Mucosa of descending colon (tissue), 3 donors: ENCODE data around the gene ELL. TPM values are rescaled to one million over a fixed set of nuclear protein-coding genes. Genes with fewer than 3 reads are reported as not detected.
"Not testable (repeated sequence)": the region's sequence is repeated elsewhere in the genome, so short reads cannot be mapped to it uniquely, and the experiment has no call there.

Source experiments
- ATAC-seq: fragments of 200-7000 bp; cut with Tn5 transposase; one replicate; pipeline ENCODE4 v1.9.1; 2020; ENCODE audit warnings: mild to moderate bottlenecking, moderate library complexity
- DNase-seq, 3 donors: peaks; one replicate each; pipeline ENCODE4 v3.0.0-alpha.2; 2020
- H3K36me3 ChIP-seq: fragments of 200-600 bp; one replicate; pipeline ENCODE4 v1.8.0; 2021; ENCODE audit warnings: low read depth, mild to moderate bottlenecking
- H3K4me1 ChIP-seq: fragments of 200-600 bp; one replicate; pipeline ENCODE4 v1.8.0; 2021; ENCODE audit warnings: low read depth, mild to moderate bottlenecking
- H3K4me3 ChIP-seq: fragments of 200-600 bp; one replicate; pipeline ENCODE4 v1.8.0; 2021; ENCODE audit warnings: mild to moderate bottlenecking
- H3K9me3 ChIP-seq: fragments of 200-600 bp; one replicate; pipeline ENCODE4 v1.8.0; 2021; ENCODE audit warnings: mild to moderate bottlenecking
- CTCF ChIP-seq: fragments of 200-600 bp; IDR thresholded peaks from one replicate; pipeline ENCODE4 v1.8.0; 2022; ENCODE audit warnings: antibody characterized with exemption, mild to moderate bottlenecking
- intact Hi-C, 2 donors: fragments of 100-400 bp; cut with DNase I in 1 of 2; cut with micrococcal nuclease in 1 of 2; formaldehyde crosslinking; loops; one replicate each; pipeline versions ENCODE4 v1.11.0 to v1.11.1; 2022; cut with DNase I, micrococcal nuclease
- total RNA-seq, 3 donors: library from RNA; stranded (reverse); fragmentation: NEBNext Ultra II Directional in 2 of 3; extraction: Animal tissue kit (Norgen Biotek cat#: 25700) in 2 of 3; gene quantifications; one replicate each; pipeline versions ENCODE4 v1.2.1 to v1.2.4, GENCODE V29; 2021 to 2023
- donor health status: DM: no; HTN: no; CAD: no; lungs with moderate emphysema.
- donor health status: DM: no; HTN: no; CAD: no.
- donor health status: DM: no; HTN: yes; CAD: no.

ELL gene
- total RNA-seq, 3 donors from 2014 or later = 17.8 to 21.6 (median 18.9) TPM

GRCh38 chr19:18542941-18543813 lies 21.3 kb upstream of the ELL start, which contains the start of gene FKBP8:
TSS of gene FKBP8 (minus strand) at chr19:18543573. CDS start at chr19:18541970, 1,603 bp downstream.
- peak within 1 kb of the TSS; percentile 63 for H3K4me3 ChIP-seq
- H3K36me3 ChIP-seq = no peaks in the 10 kb centered on the region
- intact Hi-C loops = no loop called here
- H3K9me3 ChIP-seq = no peaks in the 10 kb centered on the region
- H3K4me1 ChIP-seq = peaks cover 11% of the 10 kb centered on the region
- DNase-seq (peak; percentile 96 to 97 (median 96)), ATAC-seq (peak; percentile 99)
- TF ChIP-seq CTCF = no peak

- Histone ChIP-seq H3K4me3 (peak overlapping the region; percentile 63), H3K9me3 (no peaks in the 10 kb centered on the region), H3K4me1 (peaks cover 11% of the 10 kb centered on the region), H3K36me3 (no peaks in the 10 kb centered on the region)
- intact Hi-C loops = no loop called here
- ATAC-seq (no peak), DNase-seq (no peak)
- no peak for TF ChIP-seq CTCF
These were observed 20.4 kb upstream of the ELL start for GRCh38 chr19:18541992-18542940.

GRCh38 chr19:18541258-18541991 lies 19.6 kb upstream of the ELL start:
- intact Hi-C loops = no loop called here
- no peak overlapping the region for H3K4me3 ChIP-seq
- no peak for TF ChIP-seq CTCF
- DNase-seq = no peak
- no peaks in the 10 kb centered on the region for H3K9me3 ChIP-seq
- no peak for ATAC-seq
- no peaks in the 10 kb centered on the region for H3K36me3 ChIP-seq
- H3K4me1 ChIP-seq = peaks cover 11% of the 10 kb centered on the region

- H3K4me3 ChIP-seq, DNase-seq, ATAC-seq, H3K9me3 ChIP-seq, intact Hi-C loops, H3K36me3 ChIP-seq: not testable (repeated sequence)
- H3K4me1 ChIP-seq = peaks cover 11% of the 10 kb centered on the region
These were observed 18.3 kb upstream of the ELL start for GRCh38 chr19:18540200-18540599.

GRCh38 chr19:18539372-18539771 lies 17.5 kb upstream of the ELL start:
- H3K36me3 ChIP-seq = no peaks in the 10 kb centered on the region
- H3K9me3 ChIP-seq = no peaks in the 10 kb centered on the region
- H3K4me1 ChIP-seq = peaks cover 11% of the 10 kb centered on the region
- no peak overlapping the region for H3K4me3 ChIP-seq
- intact Hi-C loops = no loop called here
- ATAC-seq = no peak
- no peak for DNase-seq
- TF ChIP-seq CTCF = no peak
